K562 (cell line): ENCODE measurements around the gene NDFIP2. TPM values are rescaled to one million over a fixed set of nuclear protein-coding genes. Genes with fewer than 3 reads are reported as not detected.

Experiments used
- CHD1 ChIP-seq: fragments of 200-600 bp; sonication (generic); IDR thresholded peaks from one replicate; pipeline ENCODE4 v1.6.1; 2012; ENCODE audit warnings: mild to moderate bottlenecking, moderate library complexity, low read length, inconsistent platforms
- CREB1 ChIP-seq, 2 experiments: sonication (generic) in 1 of 2; formaldehyde crosslinking in 1 of 2; IDR thresholded peaks; 2 replicates each; pipeline versions ENCODE4 v1.6.1 to v1.8.0; 2012 to 2022; ENCODE audit warnings: inconsistent platforms in 1 of 2, mild to moderate bottlenecking in 1 of 2, missing genetic modification reagents in 1 of 2, moderate library complexity in 1 of 2
- CXXC5 ChIP-seq: fragments of 250-450 bp; sonication (Bioruptor Pico); IDR thresholded peaks from 2 replicates; pipeline ENCODE4 v1.8.0; 2022; ENCODE audit warnings: inconsistent platforms, mild to moderate bottlenecking, moderate library complexity
- ELF1 ChIP-seq: fragments of 200-800 bp; sonication (Bioruptor generic); IDR thresholded peaks from 2 replicates; pipeline ENCODE4 v1.6.1; 2016; ENCODE audit warnings: missing genetic modification characterization, missing compliant biosample characterization
- IRF2 ChIP-seq: sonication (generic); formaldehyde crosslinking; IDR thresholded peaks from 2 replicates; pipeline ENCODE4 v1.8.1; 2022; ENCODE audit warnings: mild to moderate bottlenecking, missing genetic modification reagents
- KLF1 ChIP-seq: fragments of 450-650 bp; IDR thresholded peaks from 2 replicates; pipeline ENCODE4 v1.6.1; 2016; ENCODE audit warnings: missing genetic modification characterization, missing compliant biosample characterization
- KLF13 ChIP-seq: fragments of 450-650 bp; IDR thresholded peaks from 2 replicates; pipeline ENCODE4 v1.6.1; 2016; ENCODE audit warnings: missing genetic modification characterization, low read depth, mild to moderate bottlenecking, missing compliant biosample characterization, moderate library complexity, borderline replicate concordance
- NONO ChIP-seq, 2 experiments: fragments of 200-400 bp in 1 of 2; fragments of 450-650 bp in 1 of 2; formaldehyde crosslinking in 1 of 2; IDR thresholded peaks; 2 replicates each; pipeline ENCODE4 v1.6.1; 2017; ENCODE audit warnings: low read depth in 2 of 2, mild to moderate bottlenecking in 2 of 2, moderate library complexity in 2 of 2, low read length in 1 of 2
- STAT5B ChIP-seq: fragments of 250-450 bp; sonication (Bioruptor Pico); IDR thresholded peaks from 2 replicates; pipeline ENCODE4 v1.8.0; 2021; ENCODE audit warnings: mild to moderate bottlenecking, inconsistent platforms
- TAF9B ChIP-seq: fragments of 450-650 bp; IDR thresholded peaks from 2 replicates; pipeline ENCODE4 v1.6.1; 2018; ENCODE audit warnings: mild to moderate bottlenecking; ENCODE audit not compliant: partially characterized antibody
- ZBED1 ChIP-seq: IDR thresholded peaks from 2 replicates; pipeline ENCODE4 v1.6.1; 2014
- ZBTB17 ChIP-seq: fragments of 450-650 bp; formaldehyde crosslinking; IDR thresholded peaks from 2 replicates; pipeline ENCODE4 v1.4.0; 2020; ENCODE audit warnings: mild to moderate bottlenecking
- ZEB2 ChIP-seq: fragments of 450-650 bp; IDR thresholded peaks from 2 replicates; pipeline ENCODE4 v1.6.1; 2016
- ZFPM2 ChIP-seq: fragments of 250-450 bp; sonication (Bioruptor Pico); IDR thresholded peaks from 2 replicates; pipeline ENCODE4 v1.5.1; 2022; ENCODE audit warnings: mild to moderate bottlenecking
- ZFX ChIP-seq: sonication (generic); formaldehyde crosslinking; IDR thresholded peaks from 2 replicates; pipeline ENCODE4 v1.8.0; 2022; ENCODE audit warnings: mild to moderate bottlenecking, missing genetic modification reagents, moderate library complexity
- ZNF3 ChIP-seq: fragments of 250-450 bp; sonication (Bioruptor Pico); IDR thresholded peaks from 2 replicates; pipeline ENCODE4 v1.5.0; 2021; ENCODE audit warnings: mild to moderate bottlenecking, moderate library complexity
- ZNF586 ChIP-seq: fragments of 450-650 bp; formaldehyde crosslinking; conservative IDR thresholded peaks from 2 replicates; pipeline ENCODE4 v1.4.0; 2020; ENCODE audit warnings: mild to moderate bottlenecking, moderate library complexity
- polyA plus RNA-seq, 8 experiments: library from polyadenylated mRNA; depleted of rRNA in 4 of 8; stranded (reverse) in 5 of 8; unstranded in 3 of 8; fragments of >200 nt; fragmentation: Nextera tagmentation in 2 of 8; fragmentation: Illumina TruSeq in 1 of 8; extraction: Ambion mirVana in 2 of 8; extraction: Trizol in 1 of 8; gene quantifications; 2 replicates each; pipeline versions ENCODE4 v1.2.1 to v1.2.3, GENCODE V29; 2011 to 2014; ENCODE audit warnings: inconsistent platforms in 1 of 8, missing spikeins in 1 of 8
- total RNA-seq, 7 experiments: library from RNA; depleted of rRNA in 6 of 7; stranded (reverse); fragments of >200 nt in 6 of 7; fragmentation: Illumina TruSeq in 2 of 7; extraction: Trizol in 2 of 7; gene quantifications; 2 replicates each; pipeline versions ENCODE4 v1.2.1 to v1.2.3, GENCODE V29; 2011 to 2021; ENCODE audit warnings: low replicate concordance in 1 of 7
- TF ChIP-seq, protein P1 (sequence below): fragments of 250-450 bp; sonication (Bioruptor Pico); IDR thresholded peaks from 2 replicates; pipeline ENCODE4 v1.9.0; 2021; ENCODE audit warnings: mild to moderate bottlenecking, inconsistent platforms
- TF ChIP-seq, protein P2 (sequence below): sonication (generic); formaldehyde crosslinking; IDR thresholded peaks from 2 replicates; pipeline ENCODE4 v1.8.0; 2022; ENCODE audit warnings: mild to moderate bottlenecking, missing genetic modification reagents
- TF ChIP-seq, protein P3 (sequence below): fragments of 250-450 bp; sonication (Bioruptor Pico); IDR thresholded peaks from 2 replicates; pipeline ENCODE4 v1.5.0; 2021; ENCODE audit warnings: mild to moderate bottlenecking, borderline replicate concordance

NDFIP2 gene
- total and polyA plus RNA-seq, 9 of the 15 experiments (the other 6 are each of a cell fraction or from before 2014, with no cell fraction given), result 13.4 to 54.4 (median 27.8) TPM

DNA sequence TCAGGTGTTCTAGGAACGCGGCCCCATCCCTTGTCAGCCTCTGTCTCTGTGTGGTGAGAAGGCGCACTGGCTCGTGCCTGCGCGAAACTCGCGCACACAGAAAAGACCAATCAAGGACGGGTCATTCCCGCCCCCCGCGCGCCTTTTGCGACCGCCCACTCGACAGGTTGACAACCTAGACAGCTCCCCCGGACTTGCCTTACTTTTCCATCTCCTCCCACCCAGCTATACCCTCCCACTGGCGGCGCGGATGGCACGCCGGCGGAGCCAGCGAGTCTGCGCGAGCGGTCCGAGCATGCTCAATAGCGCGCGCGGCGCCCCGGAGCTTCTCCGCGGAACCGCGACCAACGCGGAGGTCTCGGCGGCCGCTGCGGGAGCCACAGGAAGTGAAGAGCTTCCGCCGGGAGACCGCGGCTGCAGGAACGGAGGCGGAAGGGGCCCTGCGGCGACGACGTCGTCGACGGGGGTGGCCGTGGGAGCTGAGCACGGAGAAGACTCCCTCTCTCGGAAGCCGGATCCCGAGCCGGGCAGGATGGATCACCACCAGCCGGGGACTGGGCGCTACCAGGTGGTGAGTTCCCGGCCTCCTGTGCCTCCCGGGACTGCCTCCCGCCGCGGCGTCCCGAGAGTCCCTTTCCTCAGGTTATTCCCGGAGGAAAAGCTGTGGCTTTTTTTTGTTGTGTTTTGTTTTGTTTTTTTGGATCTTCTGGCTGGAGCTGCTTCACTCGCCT, at the start of gene NDFIP2 (continued):
- TF ChIP-seq ZNF3, result no peak
- TF ChIP-seq CHD1, result no peak
- TF ChIP-seq ZBED1, result no peak
- TF ChIP-seq ZFPM2 (CRISPR knock-in tag), result no peak
- TF ChIP-seq ZBTB17 (CRISPR knock-in tag), result no peak
- peak; percentile 74 for TF ChIP-seq ELF1 (tag)
- peak in 1 of 2 experiments; percentile 30; a peak in 1 of 4 replicates for TF ChIP-seq NONO (IDR thresholded peaks at IDR 0.05; ENCODE audit: low read depth in 2 of 2, low read length in 1 of 2)
- TF ChIP-seq CREB1 (IDR thresholded peaks at IDR 0.05), result peak; percentile 23; the same call in 1 of the 2 replicates
- peak; percentile 57; the same call in 1 of the 2 replicates for TF ChIP-seq CREB1 (CRISPR knock-in tag; IDR thresholded peaks at IDR 0.05)
- 0 out of 2 replicates have a peak, but pooled peaks have one; percentile 15 for TF ChIP-seq ZEB2
- no peak for TF ChIP-seq ZNF586 (CRISPR knock-in tag)
- TF ChIP-seq, protein P1, sequence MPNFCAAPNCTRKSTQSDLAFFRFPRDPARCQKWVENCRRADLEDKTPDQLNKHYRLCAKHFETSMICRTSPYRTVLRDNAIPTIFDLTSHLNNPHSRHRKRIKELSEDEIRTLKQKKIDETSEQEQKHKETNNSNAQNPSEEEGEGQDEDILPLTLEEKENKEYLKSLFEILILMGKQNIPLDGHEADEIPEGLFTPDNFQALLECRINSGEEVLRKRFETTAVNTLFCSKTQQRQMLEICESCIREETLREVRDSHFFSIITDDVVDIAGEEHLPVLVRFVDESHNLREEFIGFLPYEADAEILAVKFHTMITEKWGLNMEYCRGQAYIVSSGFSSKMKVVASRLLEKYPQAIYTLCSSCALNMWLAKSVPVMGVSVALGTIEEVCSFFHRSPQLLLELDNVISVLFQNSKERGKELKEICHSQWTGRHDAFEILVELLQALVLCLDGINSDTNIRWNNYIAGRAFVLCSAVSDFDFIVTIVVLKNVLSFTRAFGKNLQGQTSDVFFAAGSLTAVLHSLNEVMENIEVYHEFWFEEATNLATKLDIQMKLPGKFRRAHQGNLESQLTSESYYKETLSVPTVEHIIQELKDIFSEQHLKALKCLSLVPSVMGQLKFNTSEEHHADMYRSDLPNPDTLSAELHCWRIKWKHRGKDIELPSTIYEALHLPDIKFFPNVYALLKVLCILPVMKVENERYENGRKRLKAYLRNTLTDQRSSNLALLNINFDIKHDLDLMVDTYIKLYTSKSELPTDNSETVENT (CRISPR knock-in tag), result no peak
- no peak for TF ChIP-seq STAT5B (CRISPR knock-in tag)
- TF ChIP-seq KLF1 (tag), result no peak
- no peak for TF ChIP-seq KLF13
- TF ChIP-seq, protein P2, sequence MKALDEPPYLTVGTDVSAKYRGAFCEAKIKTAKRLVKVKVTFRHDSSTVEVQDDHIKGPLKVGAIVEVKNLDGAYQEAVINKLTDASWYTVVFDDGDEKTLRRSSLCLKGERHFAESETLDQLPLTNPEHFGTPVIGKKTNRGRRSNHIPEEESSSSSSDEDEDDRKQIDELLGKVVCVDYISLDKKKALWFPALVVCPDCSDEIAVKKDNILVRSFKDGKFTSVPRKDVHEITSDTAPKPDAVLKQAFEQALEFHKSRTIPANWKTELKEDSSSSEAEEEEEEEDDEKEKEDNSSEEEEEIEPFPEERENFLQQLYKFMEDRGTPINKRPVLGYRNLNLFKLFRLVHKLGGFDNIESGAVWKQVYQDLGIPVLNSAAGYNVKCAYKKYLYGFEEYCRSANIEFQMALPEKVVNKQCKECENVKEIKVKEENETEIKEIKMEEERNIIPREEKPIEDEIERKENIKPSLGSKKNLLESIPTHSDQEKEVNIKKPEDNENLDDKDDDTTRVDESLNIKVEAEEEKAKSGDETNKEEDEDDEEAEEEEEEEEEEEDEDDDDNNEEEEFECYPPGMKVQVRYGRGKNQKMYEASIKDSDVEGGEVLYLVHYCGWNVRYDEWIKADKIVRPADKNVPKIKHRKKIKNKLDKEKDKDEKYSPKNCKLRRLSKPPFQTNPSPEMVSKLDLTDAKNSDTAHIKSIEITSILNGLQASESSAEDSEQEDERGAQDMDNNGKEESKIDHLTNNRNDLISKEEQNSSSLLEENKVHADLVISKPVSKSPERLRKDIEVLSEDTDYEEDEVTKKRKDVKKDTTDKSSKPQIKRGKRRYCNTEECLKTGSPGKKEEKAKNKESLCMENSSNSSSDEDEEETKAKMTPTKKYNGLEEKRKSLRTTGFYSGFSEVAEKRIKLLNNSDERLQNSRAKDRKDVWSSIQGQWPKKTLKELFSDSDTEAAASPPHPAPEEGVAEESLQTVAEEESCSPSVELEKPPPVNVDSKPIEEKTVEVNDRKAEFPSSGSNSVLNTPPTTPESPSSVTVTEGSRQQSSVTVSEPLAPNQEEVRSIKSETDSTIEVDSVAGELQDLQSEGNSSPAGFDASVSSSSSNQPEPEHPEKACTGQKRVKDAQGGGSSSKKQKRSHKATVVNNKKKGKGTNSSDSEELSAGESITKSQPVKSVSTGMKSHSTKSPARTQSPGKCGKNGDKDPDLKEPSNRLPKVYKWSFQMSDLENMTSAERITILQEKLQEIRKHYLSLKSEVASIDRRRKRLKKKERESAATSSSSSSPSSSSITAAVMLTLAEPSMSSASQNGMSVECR, result no peak
- peak; percentile 71 for TF ChIP-seq ZFX (CRISPR knock-in tag)
- peak; percentile 28 for TF ChIP-seq TAF9B
- TF ChIP-seq IRF2 (CRISPR knock-in tag), result no peak
- TF ChIP-seq, protein P3, sequence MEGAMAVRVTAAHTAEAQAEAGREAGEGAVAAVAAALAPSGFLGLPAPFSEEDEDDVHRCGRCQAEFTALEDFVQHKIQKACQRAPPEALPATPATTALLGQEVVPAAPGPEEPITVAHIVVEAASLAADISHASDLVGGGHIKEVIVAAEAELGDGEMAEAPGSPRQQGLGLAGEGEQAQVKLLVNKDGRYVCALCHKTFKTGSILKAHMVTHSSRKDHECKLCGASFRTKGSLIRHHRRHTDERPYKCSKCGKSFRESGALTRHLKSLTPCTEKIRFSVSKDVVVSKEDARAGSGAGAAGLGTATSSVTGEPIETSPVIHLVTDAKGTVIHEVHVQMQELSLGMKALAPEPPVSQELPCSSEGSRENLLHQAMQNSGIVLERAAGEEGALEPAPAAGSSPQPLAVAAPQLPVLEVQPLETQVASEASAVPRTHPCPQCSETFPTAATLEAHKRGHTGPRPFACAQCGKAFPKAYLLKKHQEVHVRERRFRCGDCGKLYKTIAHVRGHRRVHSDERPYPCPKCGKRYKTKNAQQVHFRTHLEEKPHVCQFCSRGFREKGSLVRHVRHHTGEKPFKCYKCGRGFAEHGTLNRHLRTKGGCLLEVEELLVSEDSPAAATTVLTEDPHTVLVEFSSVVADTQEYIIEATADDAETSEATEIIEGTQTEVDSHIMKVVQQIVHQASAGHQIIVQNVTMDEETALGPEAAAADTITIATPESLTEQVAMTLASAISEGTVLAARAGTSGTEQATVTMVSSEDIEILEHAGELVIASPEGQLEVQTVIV, result peak; percentile 58; the same call in 1 of the 2 replicates
- peak; percentile 85 for TF ChIP-seq CXXC5 (CRISPR knock-in tag)
